Gastrocnemius medialis (tissue), 4 donors: ENCODE results near the gene DTNB.
"Not testable (repeated sequence)": the region's sequence is repeated elsewhere in the genome, so short reads cannot be mapped to it uniquely, and the experiment has no call there.

ENCODE experiments used
- CTCF ChIP-seq, 5 experiments: fragments of 450-650 bp in 3 of 5; fragments of 200-600 bp in 2 of 5; sonication (generic) in 2 of 5; IDR thresholded peaks in 4 of 5; conservative IDR thresholded peaks in 1 of 5; 1 replicate in 4 of 5; 2 replicates in 1 of 5; pipeline ENCODE4 v1.5.1; 2016 to 2019; ENCODE audit warnings: antibody characterized with exemption in 5 of 5, mild to moderate bottlenecking in 3 of 5, moderate library complexity in 3 of 5
- POLR2A ChIP-seq, 2 donors: fragments of 450-650 bp; IDR thresholded peaks; one replicate each; pipeline ENCODE4 v1.6.1; 2017; ENCODE audit warnings: antibody characterized with exemption in 2 of 2, mild to moderate bottlenecking in 2 of 2, moderate library complexity in 2 of 2

DNA sequence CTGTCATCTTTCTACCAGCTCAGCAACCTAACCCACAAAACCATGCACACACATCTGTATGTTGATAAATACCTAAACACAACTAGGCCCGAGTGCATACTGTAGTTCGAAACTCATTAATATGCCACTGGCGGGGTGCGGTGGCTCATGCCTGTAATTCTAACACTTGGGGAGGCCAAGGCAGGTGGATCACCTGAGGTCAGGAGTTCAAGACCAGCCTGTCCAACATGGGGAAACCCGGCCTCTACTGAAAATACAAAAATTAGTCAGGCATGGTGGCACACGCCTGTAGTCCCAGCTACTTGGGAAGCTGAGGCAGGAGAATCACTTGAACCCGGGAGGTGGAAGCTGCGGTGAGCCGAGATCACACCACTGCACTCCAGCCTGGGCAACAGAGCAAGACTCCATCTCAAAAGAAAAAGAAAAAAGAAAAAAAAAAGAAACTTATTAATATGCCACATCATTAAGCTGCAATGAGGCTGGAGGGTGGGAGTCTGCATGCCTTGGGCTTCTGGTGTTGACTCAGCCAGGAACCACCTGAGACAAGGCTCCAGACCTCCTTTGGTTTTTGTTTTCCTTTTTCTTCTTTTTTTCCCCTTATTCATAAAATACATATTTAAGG, 71.6 kb downstream of the DTNB start:
- TF ChIP-seq POLR2A (IDR thresholded peaks at IDR 0.05); CTCF (IDR thresholded peaks at IDR 0.05 in 4 of 5, conservative IDR thresholded peaks at IDR 0.05 in 1 of 5): not testable (repeated sequence)
